ENCODE measurements around the gene RAPGEF3.
A peak's percentile ranks its signal among the peaks of the same experiment; 100 is the strongest.

The RAPGEF3 gene

GRCh38 chr12:47700263-47700662 lies 58.4 kb downstream of the RAPGEF3 start:
- DNase-seq (ENCODE audit: low read depth): no peak
- in situ Hi-C loops (cut with HindIII; ENCODE audit: low sequenced_read_pairs): no loop called here
- H3K4me3 ChIP-seq (ENCODE audit: low read depth, low read length): no peak overlapping the region
- no peak for TF ChIP-seq CTCF (IDR thresholded peaks at IDR 0.05; ENCODE audit: low read depth, low read length, missing control alignments)

- DNase-seq (ENCODE audit: low read depth): no peak
- in situ Hi-C loops (cut with HindIII; ENCODE audit: low sequenced_read_pairs): loop anchor here (25.0 kb wide), 1 partner anchor 661 kb away; no protein-coding TSS in a partner anchor
- no peak overlapping the region for H3K4me3 ChIP-seq (ENCODE audit: low read depth, low read length)
- no peak for TF ChIP-seq CTCF (IDR thresholded peaks at IDR 0.05; ENCODE audit: low read depth, low read length, missing control alignments)
Observed at GRCh38 chr12:47698631-47699030, 60.0 kb downstream of the RAPGEF3 start.

- H3K4me3 ChIP-seq (ENCODE audit: low read depth, low read length): no peak overlapping the region
- TF ChIP-seq CTCF (IDR thresholded peaks at IDR 0.05; ENCODE audit: low read depth, low read length, missing control alignments): no peak
- DNase-seq (ENCODE audit: low read depth): no peak
- in situ Hi-C loops (cut with HindIII; ENCODE audit: low sequenced_read_pairs): loop anchor here (25.0 kb wide), 1 partner anchor 661 kb away; no protein-coding TSS in a partner anchor
Observed at GRCh38 chr12:47698055-47698454, 60.6 kb downstream of the RAPGEF3 start.

GRCh38 chr12:47689215-47689614 lies 69.5 kb downstream of the RAPGEF3 start:
- no peak for TF ChIP-seq CTCF (IDR thresholded peaks at IDR 0.05; ENCODE audit: low read depth, low read length, missing control alignments)
- no peak overlapping the region for H3K4me3 ChIP-seq (ENCODE audit: low read depth, low read length)
- in situ Hi-C loops (cut with HindIII; ENCODE audit: low sequenced_read_pairs): loop anchor here (25.0 kb wide), 1 partner anchor 652 kb away; no protein-coding TSS in a partner anchor
- DNase-seq (ENCODE audit: low read depth): no peak

- H3K4me3 ChIP-seq (ENCODE audit: low read depth, low read length): no peak overlapping the region
- DNase-seq (ENCODE audit: low read depth): no peak
- TF ChIP-seq CTCF (IDR thresholded peaks at IDR 0.05; ENCODE audit: low read depth, low read length, missing control alignments): no peak
- in situ Hi-C loops (cut with HindIII; ENCODE audit: low sequenced_read_pairs): loop anchor here (25.0 kb wide), 1 partner anchor 650 kb away; no protein-coding TSS in a partner anchor
Observed at GRCh38 chr12:47687636-47688035, 71.0 kb downstream of the RAPGEF3 start.

- in situ Hi-C loops (cut with HindIII; ENCODE audit: low sequenced_read_pairs): loop anchor here (25.0 kb wide), 1 partner anchor 649 kb away; no protein-coding TSS in a partner anchor
- no peak overlapping the region for H3K4me3 ChIP-seq (ENCODE audit: low read depth, low read length)
- peak; percentile 29 for DNase-seq (ENCODE audit: low read depth)
- TF ChIP-seq CTCF (IDR thresholded peaks at IDR 0.05; ENCODE audit: low read depth, low read length, missing control alignments): peak; percentile 83
Observed at GRCh38 chr12:47686645-47687240, 71.9 kb downstream of the RAPGEF3 start.

Measured in astrocyte of the cerebellum (primary cell).